Pancreas (tissue), 10 donors: ENCODE results near the gene MYO6. TPM values are rescaled to one million over a fixed set of nuclear protein-coding genes. Genes with fewer than 3 reads are reported as not detected.

Experiments
- ATAC-seq, 4 donors: fragments of 200-7000 bp; cut with Tn5 transposase; one replicate each; pipeline versions ENCODE4 v1.8.0 to v1.9.1; 2020; ENCODE audit warnings: mild to moderate bottlenecking in 4 of 4, moderate library complexity in 4 of 4
- DNase-seq, 6 donors: peaks; one replicate each; pipeline ENCODE4 v3.0.0-alpha.2; 2020
- FAIRE-seq: peaks from 2 replicates; lab custom pipeline; 2012; peaks lifted over from hg19 to GRCh38; lab: Jason Lieb, UNC
- H3K27ac ChIP-seq, 4 donors: fragments of 200-600 bp; sonication (generic); 1 replicate in 3 of 4; 2 replicates in 1 of 4; pipeline versions ENCODE4 v1.5.0 to v1.8.0; 2020
- H3K27me3 ChIP-seq, 4 donors: fragments of 200-600 bp; one replicate each; pipeline ENCODE4 v1.8.0; 2021
- H3K36me3 ChIP-seq, 3 donors: fragments of 200-600 bp; sonication (generic) in 1 of 3; one replicate each; pipeline versions ENCODE4 v1.5.0 to v1.8.0; 2020 to 2021
- H3K4me1 ChIP-seq, 3 donors: fragments of 200-600 bp; one replicate each; pipeline ENCODE4 v1.8.0; 2021
- H3K4me3 ChIP-seq, 4 donors: fragments of 200-600 bp; sonication (generic) in 2 of 4; one replicate each; pipeline versions ENCODE4 v1.5.0 to v1.8.0; 2020 to 2021
- H3K9me3 ChIP-seq, 4 donors: fragments of 200-600 bp; one replicate each; pipeline ENCODE4 v1.8.0; 2021
- CTCF ChIP-seq, 4 donors: fragments of 200-600 bp; sonication (generic) in 3 of 4; IDR thresholded peaks; one replicate each; pipeline versions ENCODE4 v1.5.0 to v1.8.0; 2021; ENCODE audit warnings: antibody characterized with exemption in 4 of 4
- WGBS, 2 donors: extraction: QIAGEN DNeasy Blood & Tissue Kit; methylation state at CpG; one replicate each; pipeline ENCODE4 v1.1.7; 2013; 5-methylcytosine and 5-hydroxymethylcytosine counted together
- intact Hi-C, 3 donors: fragments of 100-400 bp; cut with DNase I; formaldehyde crosslinking; loops; one replicate each; pipeline versions ENCODE4 v1.11.1 to v1.14.2; 2022
- polyA plus RNA-seq, 2 donors: library from polyadenylated mRNA; stranded (reverse); fragments of 200-250 nt; gene quantifications; one replicate each; pipeline ENCODE4 v1.2.3, GENCODE V29; 2013
- total RNA-seq, 6 donors: library from RNA; stranded (reverse); fragmentation: NEBNext Ultra II Directional in 4 of 6; extraction: Animal tissue kit (Norgen Biotek cat#: 25700) in 4 of 6; gene quantifications; one replicate each; pipeline versions ENCODE4 v1.2.1 to v1.2.4, GENCODE V29; 2021 to 2023
- donor health status: healthy with polysubstance abuse.
- donor health status: DM: no; HTN: no; CAD: no; lungs with moderate emphysema.
- donor health status: DM: no; HTN: no; CAD: no.
- donor health status: control.
- donor health status: control.
- donor health status: Bipolar disorder and iron deficiency.
- donor health status: DM: yes; HTN: yes; CAD: no.
- donor health status: DM: no; HTN: no; CAD: no.
- donor health status: DM: no; HTN: no; CAD: no.
- donor health status: DM: yes; HTN: yes; CAD: no.

MYO6 gene
- total and polyA plus RNA-seq, 8 donors: 16.4 to 47.6 (median 19.6) TPM

GRCh38 chr6:75800708-75801505 lies 51.9 kb downstream of the MYO6 start:
- FAIRE-seq (no peak), DNase-seq (no peak)
- intact Hi-C loops: no loop called here

GRCh38 chr6:75802366-75802765 lies 53.3 kb downstream of the MYO6 start:
- no peaks in the 10 kb centered on the region for H3K27me3 ChIP-seq
- no peak overlapping the region for H3K27ac ChIP-seq
- H3K9me3 ChIP-seq: no peaks in the 10 kb centered on the region
- DNase-seq: no peak
- no peaks in the 10 kb centered on the region for H3K36me3 ChIP-seq
- H3K4me3 ChIP-seq: no peak overlapping the region
- H3K4me1 ChIP-seq: no peaks in the 10 kb centered on the region
- FAIRE-seq: no peak
- intact Hi-C loops: no loop called here
- ATAC-seq: no peak
- TF ChIP-seq CTCF (IDR thresholded peaks at IDR 0.05): no peak
- 94 to 97% methylated on average over 6 of the region's 6 CpGs for WGBS, 2 donors

More at GRCh38 chr6:75800708-75801505, 51.9 kb downstream of the MYO6 start:
- Histone ChIP-seq H3K9me3 (no peaks in the 10 kb centered on the region), H3K27ac (no peak overlapping the region), H3K4me3 (no peak overlapping the region), H3K36me3 (no peaks in the 10 kb centered on the region), H3K27me3 (no peaks in the 10 kb centered on the region), H3K4me1 (no peaks in the 10 kb centered on the region)
- 92 to 94% methylated on average over 9 of the region's 9 CpGs for WGBS, 2 donors
- TF ChIP-seq CTCF (IDR thresholded peaks at IDR 0.05): no peak
- no peak for ATAC-seq

GRCh38 chr6:75808507-75808906 lies 59.5 kb downstream of the MYO6 start:
- Histone ChIP-seq H3K27me3 (no peaks in the 10 kb centered on the region), H3K4me1 (no peaks in the 10 kb centered on the region), H3K27ac (no peak overlapping the region), H3K4me3 (no peak overlapping the region), H3K9me3 (no peaks in the 10 kb centered on the region), H3K36me3 (no peaks in the 10 kb centered on the region)
- TF ChIP-seq CTCF (IDR thresholded peaks at IDR 0.05): no peak
- no peak for FAIRE-seq
- no peak for DNase-seq
- intact Hi-C loops: no loop called here
- ATAC-seq: no peak

GRCh38 chr6:75812560-75812959 lies 63.5 kb downstream of the MYO6 start:
- DNase-seq (no peak), FAIRE-seq (no peak), ATAC-seq (no peak)
- H3K4me1 ChIP-seq: no peaks in the 10 kb centered on the region
- 94 to 97% methylated on average over 1 of the region's 1 CpG for WGBS, 2 donors
- peaks cover 0 to 2% (median 0%) of the 10 kb centered on the region in 3 donors for H3K36me3 ChIP-seq
- H3K9me3 ChIP-seq: no peaks in the 10 kb centered on the region
- no peaks in the 10 kb centered on the region for H3K27me3 ChIP-seq
- intact Hi-C loops: no loop called here
- H3K4me3 ChIP-seq: no peak overlapping the region
- H3K27ac ChIP-seq: no peak overlapping the region
- no peak for TF ChIP-seq CTCF (IDR thresholded peaks at IDR 0.05)
